CD14-positive monocyte (primary cell): ENCODE measurements around the gene TNFRSF1A. TPM values are rescaled to one million over a fixed set of nuclear protein-coding genes. Genes with fewer than 3 reads are reported as not detected.

Experiments used
- DNase-seq, 3 donors: peaks; one replicate each; pipeline ENCODE4 v3.0.0-alpha.2; 2011 to 2022
- H2AFZ ChIP-seq: 2 replicates; pipeline ENCODE4 v1.6.0; 2012; ENCODE audit warnings: mild to moderate bottlenecking, low read depth, low read length, inconsistent platforms; ENCODE audit not compliant: insufficient read depth, poor library complexity, severe bottlenecking
- H3K27ac ChIP-seq, 2 donors: 1 replicate in 1 of 2; 2 replicates in 1 of 2; pipeline ENCODE4 v1.5.1; 2012 to 2013; ENCODE audit warnings: low read length in 2 of 2, control low read depth in 1 of 2, inconsistent platforms in 1 of 2, low read depth in 1 of 2, mild to moderate bottlenecking in 1 of 2
- H3K27me3 ChIP-seq, 2 donors: one replicate each; pipeline versions ENCODE4 v1.6.0 to v1.6.1; 2011 to 2013; ENCODE audit warnings: low read length in 2 of 2; ENCODE audit not compliant: control insufficient read depth in 2 of 2, insufficient read depth in 2 of 2
- H3K36me3 ChIP-seq, 2 donors: replicated peaks in 1 of 2; 1 replicate in 1 of 2; 2 replicates in 1 of 2; pipeline versions ENCODE4 v1.5.1 to v1.6.1; 2012 to 2013; ENCODE audit warnings: low read length in 2 of 2, control low read depth in 1 of 2, inconsistent platforms in 1 of 2, mild to moderate bottlenecking in 1 of 2; ENCODE audit not compliant: insufficient read depth in 2 of 2, control insufficient read depth in 1 of 2
- H3K4me1 ChIP-seq, 2 donors: 1 replicate in 1 of 2; 2 replicates in 1 of 2; pipeline versions ENCODE4 v1.5.1 to v1.6.1; 2012 to 2013; ENCODE audit warnings: low read length in 2 of 2, control low read depth in 1 of 2, inconsistent platforms in 1 of 2, mild to moderate bottlenecking in 1 of 2, moderate library complexity in 1 of 2; ENCODE audit not compliant: insufficient read depth in 2 of 2, control insufficient read depth in 1 of 2
- H3K4me2 ChIP-seq: replicated peaks from 2 replicates; pipeline ENCODE3; 2012; ENCODE audit warnings: low read length, moderate library complexity, mild to moderate bottlenecking; ENCODE audit not compliant: poor library complexity, severe bottlenecking; ENCODE audit errors: extremely low read depth
- H3K4me3 ChIP-seq, 3 experiments: fragments of 200-600 bp in 1 of 3; sonication (generic) in 1 of 3; replicated peaks in 1 of 3; 1 replicate in 2 of 3; 2 replicates in 1 of 3; pipeline ENCODE4 v1.5.1; 2011 to 2013; ENCODE audit warnings: low read length in 3 of 3, mild to moderate bottlenecking in 3 of 3, control low read depth in 2 of 3, low read depth in 2 of 3, inconsistent platforms in 1 of 3, moderate library complexity in 1 of 3
- H3K79me2 ChIP-seq: 2 replicates; pipeline ENCODE4 v1.6.0; 2012; ENCODE audit warnings: mild to moderate bottlenecking, control low read depth, inconsistent platforms, low read length, moderate library complexity; ENCODE audit not compliant: insufficient read depth
- H3K9ac ChIP-seq: 2 replicates; pipeline ENCODE4 v1.6.0; 2017; ENCODE audit warnings: low read length, mild to moderate bottlenecking; ENCODE audit not compliant: insufficient read depth, poor library complexity, severe bottlenecking
- H3K9me3 ChIP-seq, 2 donors: replicated peaks in 1 of 2; 1 replicate in 1 of 2; 2 replicates in 1 of 2; pipeline versions ENCODE4 v1.5.1 to v1.6.1; 2012 to 2013; ENCODE audit warnings: low read length in 2 of 2, control low read depth in 1 of 2; ENCODE audit not compliant: control insufficient read depth in 1 of 2, insufficient read depth in 1 of 2
- H4K20me1 ChIP-seq: 2 replicates; pipeline ENCODE4 v1.6.0; 2012; ENCODE audit warnings: mild to moderate bottlenecking, low read length, control low read depth, moderate library complexity; ENCODE audit not compliant: insufficient read depth
- H3K27ac Mint-ChIP-seq, 7 donors: one replicate each; pipeline ENCODE4 v1.8.0; 2020; ENCODE audit warnings: mild to moderate bottlenecking in 7 of 7, mixed read lengths in 7 of 7, moderate library complexity in 6 of 7, inconsistent platforms in 2 of 7
- H3K27me3 Mint-ChIP-seq, 3 donors: one replicate each; pipeline ENCODE4 v1.8.0; 2021 to 2022; ENCODE audit warnings: low read depth in 3 of 3, mild to moderate bottlenecking in 3 of 3, mixed read lengths in 3 of 3, moderate library complexity in 3 of 3, inconsistent platforms in 1 of 3
- H3K36me3 Mint-ChIP-seq, 2 donors: one replicate each; pipeline ENCODE4 v1.8.0; 2020; ENCODE audit warnings: mixed read lengths in 2 of 2, inconsistent platforms in 1 of 2, mild to moderate bottlenecking in 1 of 2
- H3K4me1 Mint-ChIP-seq: one replicate; pipeline ENCODE4 v1.8.0; 2020; ENCODE audit warnings: mild to moderate bottlenecking, mixed read lengths
- H3K4me3 Mint-ChIP-seq, 2 donors: one replicate each; pipeline ENCODE4 v1.8.0; 2020; ENCODE audit warnings: mild to moderate bottlenecking in 2 of 2, mixed read lengths in 2 of 2, moderate library complexity in 1 of 2
- H3K9me3 Mint-ChIP-seq, 7 donors: one replicate each; pipeline ENCODE4 v1.8.0; 2020 to 2022; ENCODE audit warnings: mixed read lengths in 7 of 7, mild to moderate bottlenecking in 6 of 7, moderate library complexity in 6 of 7, inconsistent platforms in 2 of 7
- CTCF ChIP-seq: fragments of 200-600 bp; IDR thresholded peaks from one replicate; pipeline ENCODE4 v1.8.0; 2022; ENCODE audit warnings: antibody characterized with exemption, mild to moderate bottlenecking
- WGBS: methylation state at CpG from one replicate; pipeline ENCODE4 v1.1.5; 2013; ENCODE audit warnings: missing lambda C conversion rate; ENCODE audit not compliant: insufficient coverage; 5-methylcytosine and 5-hydroxymethylcytosine counted together
- intact Hi-C, 2 donors: fragments of 100-400 bp; cut with micrococcal nuclease; formaldehyde crosslinking; loops; one replicate each; pipeline versions ENCODE4 v1.15.0 to v1.15.1; 2023
- polyA plus RNA-seq, 3 donors: library from polyadenylated mRNA; depleted of rRNA in 1 of 3; unstranded in 2 of 3; stranded (reverse) in 1 of 3; fragments of 300-500 nt in 2 of 3; fragments of >200 nt in 1 of 3; fragmentation: Illumina TruSeq in 2 of 3; gene quantifications; 1 replicate in 2 of 3; 2 replicates in 1 of 3; pipeline ENCODE4 v1.2.3, GENCODE V29; 2012 to 2021

TNFRSF1A gene
- polyA plus RNA-seq, 3 donors: 108 to 157 (median 152) TPM

- H3K36me3 ChIP-seq: no peaks in the 10 kb centered on the region
- no peaks in the 10 kb centered on the region for H3K9me3 ChIP-seq
- H3K27me3 ChIP-seq: no peaks in the 10 kb centered on the region
- Mint-ChIP-seq H3K27ac (peak overlapping the region in 1 of 7 donors; percentile 27), H3K27me3 (peaks cover 3 to 5% (median 3%) of the 10 kb centered on the region in 3 donors), H3K36me3 (no peaks in the 10 kb centered on the region), H3K4me1 (peaks cover 15% of the 10 kb centered on the region), H3K4me3 (no peak overlapping the region), H3K9me3 (peaks cover 0 to 2% (median 0%) of the 10 kb centered on the region in 7 donors)
- H3K4me1 ChIP-seq: peaks cover 13 to 14% of the 10 kb centered on the region in 2 donors
- intact Hi-C loops: no loop called here
- no peak overlapping the region for H3K4me3 ChIP-seq
- H2AFZ ChIP-seq: no peak overlapping the region
- H3K27ac ChIP-seq: no peak overlapping the region
- no peaks in the 10 kb centered on the region for H3K79me2 ChIP-seq
- 97% methylated on average over 4 of the region's 5 CpGs for WGBS
- no peak for TF ChIP-seq CTCF
- DNase-seq: no peak
- no peak overlapping the region for H3K4me2 ChIP-seq
- no peak overlapping the region for H3K9ac ChIP-seq
- no peaks in the 10 kb centered on the region for H4K20me1 ChIP-seq
Measured at GRCh38 chr12:6303071-6303470, 38.8 kb downstream of the TNFRSF1A start.

GRCh38 chr12:6302621-6303020, 39.3 kb downstream of the TNFRSF1A start:
- intact Hi-C loops: no loop called here
- H3K27me3 ChIP-seq: no peaks in the 10 kb centered on the region
- no peak overlapping the region for H3K4me3 ChIP-seq
- H3K36me3 Mint-ChIP-seq: no peaks in the 10 kb centered on the region
- no peaks in the 10 kb centered on the region for H3K9me3 ChIP-seq
- no peak for DNase-seq
- no peaks in the 10 kb centered on the region for H3K36me3 ChIP-seq
- H3K9ac ChIP-seq: no peak overlapping the region
- H3K27ac Mint-ChIP-seq: no peak overlapping the region
- no peak overlapping the region for H3K27ac ChIP-seq
- no peaks in the 10 kb centered on the region for H4K20me1 ChIP-seq
- H3K27me3 Mint-ChIP-seq: peaks cover 3 to 5% (median 3%) of the 10 kb centered on the region in 3 donors
- H3K4me1 Mint-ChIP-seq: peaks cover 11% of the 10 kb centered on the region
- no peak overlapping the region for H3K4me2 ChIP-seq
- peaks cover 9% of the 10 kb centered on the region in 2 donors for H3K4me1 ChIP-seq
- WGBS: 79% methylated on average over 3 of the region's 3 CpGs
- no peak for TF ChIP-seq CTCF
- H3K4me3 Mint-ChIP-seq: no peak overlapping the region
- H3K79me2 ChIP-seq: no peaks in the 10 kb centered on the region
- peaks cover 0 to 2% (median 0%) of the 10 kb centered on the region in 7 donors for H3K9me3 Mint-ChIP-seq
- no peak overlapping the region for H2AFZ ChIP-seq
